ENCODE measurements around the gene RWDD4.

The RWDD4 gene

DNA sequence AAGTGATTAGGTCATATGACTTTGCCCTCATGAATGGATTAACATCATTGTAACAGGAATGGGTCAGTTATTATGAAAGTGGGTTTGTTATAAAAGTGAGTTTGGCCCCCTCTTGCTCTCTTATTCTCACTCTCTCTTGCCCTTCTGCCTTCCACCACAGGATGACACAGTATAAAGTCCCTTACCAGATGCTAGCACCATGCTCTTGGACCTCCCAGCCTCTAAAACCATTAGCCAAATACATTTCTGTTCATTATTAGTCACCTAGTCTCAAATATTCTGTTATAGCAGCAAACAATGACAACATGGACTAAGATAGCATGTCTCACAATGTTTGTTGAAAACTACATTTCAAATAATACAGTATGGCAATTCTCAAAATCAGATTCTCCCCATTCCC lies 59.7 kb downstream of the RWDD4 start:
- DNase-seq = no peak

DNA sequence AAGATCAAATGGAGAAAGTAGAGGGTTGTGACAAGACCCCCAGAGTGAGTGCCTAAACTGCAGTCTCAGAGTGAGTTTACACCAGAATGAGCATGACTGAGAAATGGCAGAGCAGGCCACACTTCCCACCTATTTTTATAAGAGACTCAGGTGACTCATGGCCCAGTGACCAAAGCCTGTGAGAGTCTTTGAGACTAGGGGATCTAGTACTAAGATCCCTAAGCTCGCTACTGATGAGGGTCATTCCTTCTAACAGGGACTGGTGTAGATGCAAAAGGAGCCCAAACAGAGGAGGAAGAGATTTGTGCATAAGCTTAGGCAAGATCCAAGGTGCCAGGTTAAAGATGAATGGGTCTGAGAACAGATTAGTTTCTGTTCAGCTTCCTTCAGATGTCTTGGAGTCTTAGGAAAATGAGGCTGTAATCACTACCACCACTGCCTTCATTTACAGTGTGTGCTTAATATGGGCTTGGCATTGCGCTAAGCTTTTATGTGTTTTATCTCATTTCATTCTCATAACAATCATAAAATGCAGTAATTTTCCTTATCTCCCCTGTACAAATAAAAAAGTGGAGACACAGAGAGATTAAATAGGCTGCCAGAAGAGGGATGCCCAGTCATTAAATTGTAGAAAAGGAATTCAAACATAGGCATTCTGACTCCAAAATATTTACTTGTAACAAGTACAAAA lies 62.8 kb downstream of the RWDD4 start:
- no peak for DNase-seq

DNA sequence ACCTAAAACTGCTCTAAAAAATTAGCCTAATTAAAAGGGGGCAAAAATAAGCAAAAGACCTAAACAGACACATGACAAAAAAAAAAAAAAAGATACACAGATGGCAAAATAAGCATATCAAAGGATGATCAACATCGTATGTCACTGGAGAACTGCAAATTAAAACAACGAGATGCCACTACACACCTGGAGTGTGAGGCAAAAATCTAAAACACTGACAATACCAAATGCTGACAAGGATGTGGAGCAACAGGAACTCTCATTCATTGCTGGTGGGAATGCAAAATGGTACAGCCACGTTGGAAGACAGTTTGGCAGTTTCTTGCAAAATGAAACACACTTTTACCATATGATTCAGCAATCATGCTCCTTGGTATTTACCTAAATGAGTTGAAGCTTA lies 64.2 kb downstream of the RWDD4 start:
- no peak for DNase-seq

DNA sequence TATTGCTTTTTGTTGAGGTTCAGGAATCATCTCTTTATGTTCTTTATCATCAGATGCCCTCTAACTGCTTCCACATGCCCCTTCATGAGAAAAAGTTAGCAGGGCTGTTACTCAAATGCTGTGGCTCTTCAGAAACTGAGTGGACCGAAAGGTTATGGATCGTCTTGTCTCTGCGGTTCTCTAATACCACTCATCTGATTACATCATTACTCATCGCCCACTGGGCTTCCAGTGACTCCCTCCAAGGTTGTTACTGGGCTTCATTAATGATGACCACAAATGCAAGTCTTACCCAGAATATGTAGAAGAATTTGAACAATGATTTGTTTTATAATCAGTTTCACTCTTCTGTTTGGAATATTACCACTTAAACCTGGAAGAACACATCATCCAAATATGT lies 67.7 kb downstream of the RWDD4 start:
- no peak for DNase-seq
